Smooth muscle cell (in vitro differentiated cells): ENCODE measurements around the gene YARS1. TPM values are rescaled to one million over a fixed set of nuclear protein-coding genes. Genes with fewer than 3 reads are reported as not detected.

Experiments used
- DNase-seq: peaks from one replicate; lab custom pipeline; 2025; ENCODE audit not compliant: unreplicated experiment; lab: John Stamatoyannopoulos, UW
- H2AFZ ChIP-seq: fragments of 200-600 bp; sonication (generic); 2 replicates; pipeline ENCODE4 v1.6.0; 2016; ENCODE audit warnings: antibody characterized with exemption, low read depth, mild to moderate bottlenecking
- H3F3A ChIP-seq: fragments of 200-600 bp; sonication (generic); 2 replicates; pipeline ENCODE4 v1.6.0; 2017; ENCODE audit warnings: antibody characterized with exemption, low read depth
- H3K27ac ChIP-seq: fragments of 200-600 bp; sonication (generic); 2 replicates; pipeline ENCODE4 v1.5.1; 2016; ENCODE audit warnings: low read depth, mild to moderate bottlenecking
- H3K27me3 ChIP-seq: fragments of 200-600 bp; sonication (generic); 2 replicates; pipeline ENCODE4 v1.6.1; 2016; ENCODE audit warnings: low read depth, mild to moderate bottlenecking
- H3K36me3 ChIP-seq: fragments of 200-600 bp; sonication (generic); 2 replicates; pipeline ENCODE4 v1.5.1; 2016; ENCODE audit warnings: low read depth
- H3K4me1 ChIP-seq: fragments of 200-600 bp; sonication (generic); 2 replicates; pipeline ENCODE4 v1.5.1; 2016; ENCODE audit warnings: low read depth
- H3K4me2 ChIP-seq: fragments of 200-600 bp; sonication (generic); 2 replicates; pipeline ENCODE4 v1.6.0; 2016; ENCODE audit warnings: mild to moderate bottlenecking
- H3K4me3 ChIP-seq: fragments of 200-600 bp; sonication (generic); 2 replicates; pipeline ENCODE4 v1.5.1; 2016; ENCODE audit warnings: mild to moderate bottlenecking
- H3K79me2 ChIP-seq: fragments of 200-600 bp; sonication (generic); 2 replicates; pipeline ENCODE4 v1.6.0; 2016; ENCODE audit warnings: low read depth, mild to moderate bottlenecking
- H3K9ac ChIP-seq: fragments of 200-600 bp; sonication (generic); 2 replicates; pipeline ENCODE4 v1.6.0; 2016; ENCODE audit warnings: low read depth
- H3K9me3 ChIP-seq: fragments of 200-600 bp; sonication (generic); replicated peaks from 2 replicates; pipeline ENCODE4 v1.5.1; 2016; ENCODE audit warnings: low read depth
- H4K20me1 ChIP-seq: fragments of 200-600 bp; sonication (generic); 2 replicates; pipeline ENCODE4 v1.6.0; 2016; ENCODE audit warnings: low read depth
- WGBS: methylation state at CpG from one replicate; pipeline ENCODE4 v1.1.7; 2016; ENCODE audit warnings: low lambda C conversion rate; 5-methylcytosine and 5-hydroxymethylcytosine counted together
- polyA plus RNA-seq: library from polyadenylated mRNA; unstranded; fragments of >200 nt; fragmentation: Nextera tagmentation; extraction: Ambion mirVana; gene quantifications from 2 replicates; pipeline ENCODE4 v1.2.1, GENCODE V29; 2016
- total RNA-seq: library from RNA; depleted of rRNA; stranded (reverse); fragments of >200 nt; gene quantifications from 2 replicates; pipeline ENCODE4 v1.2.3, GENCODE V29; 2014
- TF ChIP-seq, protein P1 (sequence below): fragments of 200-600 bp; sonication (generic); IDR thresholded peaks from 2 replicates; pipeline ENCODE4 v1.5.1; 2017; ENCODE audit warnings: borderline replicate concordance, mild to moderate bottlenecking, antibody characterized with exemption; ENCODE audit not compliant: insufficient read depth, poor library complexity, severe bottlenecking

YARS1 gene
- total and polyA plus RNA-seq, 2 experiments from 2014 or later = 52.1 to 82.9 TPM

- no peaks in the 10 kb centered on the region for H3K4me1 ChIP-seq
- no peak overlapping the region for H3K4me3 ChIP-seq
- no peak overlapping the region for H2AFZ ChIP-seq
- H3K27me3 ChIP-seq = no peaks in the 10 kb centered on the region
- no peak overlapping the region for H3K9ac ChIP-seq
- H3K79me2 ChIP-seq = no peaks in the 10 kb centered on the region
- TF ChIP-seq, protein P1, sequence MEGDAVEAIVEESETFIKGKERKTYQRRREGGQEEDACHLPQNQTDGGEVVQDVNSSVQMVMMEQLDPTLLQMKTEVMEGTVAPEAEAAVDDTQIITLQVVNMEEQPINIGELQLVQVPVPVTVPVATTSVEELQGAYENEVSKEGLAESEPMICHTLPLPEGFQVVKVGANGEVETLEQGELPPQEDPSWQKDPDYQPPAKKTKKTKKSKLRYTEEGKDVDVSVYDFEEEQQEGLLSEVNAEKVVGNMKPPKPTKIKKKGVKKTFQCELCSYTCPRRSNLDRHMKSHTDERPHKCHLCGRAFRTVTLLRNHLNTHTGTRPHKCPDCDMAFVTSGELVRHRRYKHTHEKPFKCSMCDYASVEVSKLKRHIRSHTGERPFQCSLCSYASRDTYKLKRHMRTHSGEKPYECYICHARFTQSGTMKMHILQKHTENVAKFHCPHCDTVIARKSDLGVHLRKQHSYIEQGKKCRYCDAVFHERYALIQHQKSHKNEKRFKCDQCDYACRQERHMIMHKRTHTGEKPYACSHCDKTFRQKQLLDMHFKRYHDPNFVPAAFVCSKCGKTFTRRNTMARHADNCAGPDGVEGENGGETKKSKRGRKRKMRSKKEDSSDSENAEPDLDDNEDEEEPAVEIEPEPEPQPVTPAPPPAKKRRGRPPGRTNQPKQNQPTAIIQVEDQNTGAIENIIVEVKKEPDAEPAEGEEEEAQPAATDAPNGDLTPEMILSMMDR = no peak
- no peak for DNase-seq
- no peak overlapping the region for H3K4me2 ChIP-seq
- no peaks in the 10 kb centered on the region for H4K20me1 ChIP-seq
- peaks cover 3% of the 10 kb centered on the region for H3K36me3 ChIP-seq
- H3F3A ChIP-seq = no peaks in the 10 kb centered on the region
- 46% methylated on average over 2 of the region's 2 CpGs for WGBS
- no peak overlapping the region for H3K27ac ChIP-seq
- H3K9me3 ChIP-seq = no peaks in the 10 kb centered on the region
Observed at GRCh38 chr1:32848354-32849063, 31.4 kb upstream of the YARS1 start.

DNA sequence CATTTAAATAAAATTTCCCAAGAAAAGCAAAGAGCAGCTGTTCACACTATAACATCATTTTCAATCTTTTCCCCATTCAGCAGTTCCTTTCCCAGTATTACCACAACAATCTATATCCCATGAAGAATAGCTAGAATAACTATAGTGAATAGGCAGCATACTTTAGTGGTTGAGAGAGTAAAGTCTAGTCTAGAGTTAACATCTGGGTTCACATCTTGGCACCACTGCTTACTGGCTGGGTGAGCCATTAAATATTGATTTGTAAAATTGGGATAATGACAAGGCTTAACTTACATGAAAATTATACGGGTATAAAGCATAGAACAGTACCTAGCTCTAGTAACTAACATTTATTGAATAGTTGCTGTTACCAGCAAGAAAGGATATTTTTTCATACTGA, 14.7 kb upstream of the YARS1 start:
- peaks cover 31% of the 10 kb centered on the region for H3K36me3 ChIP-seq
- WGBS = 93% methylated on average over 1 of the region's 1 CpG
- H3K79me2 ChIP-seq = no peaks in the 10 kb centered on the region
- no peaks in the 10 kb centered on the region for H3F3A ChIP-seq
- no peak for DNase-seq
- H3K4me2 ChIP-seq = no peak overlapping the region
- H3K4me1 ChIP-seq = no peaks in the 10 kb centered on the region
- no peaks in the 10 kb centered on the region for H3K9me3 ChIP-seq
- no peak overlapping the region for H3K27ac ChIP-seq
- TF ChIP-seq, protein P1 = no peak
- no peak overlapping the region for H2AFZ ChIP-seq
- no peak overlapping the region for H3K4me3 ChIP-seq
- no peaks in the 10 kb centered on the region for H3K27me3 ChIP-seq
- H4K20me1 ChIP-seq = no peaks in the 10 kb centered on the region
- no peak overlapping the region for H3K9ac ChIP-seq

DNA sequence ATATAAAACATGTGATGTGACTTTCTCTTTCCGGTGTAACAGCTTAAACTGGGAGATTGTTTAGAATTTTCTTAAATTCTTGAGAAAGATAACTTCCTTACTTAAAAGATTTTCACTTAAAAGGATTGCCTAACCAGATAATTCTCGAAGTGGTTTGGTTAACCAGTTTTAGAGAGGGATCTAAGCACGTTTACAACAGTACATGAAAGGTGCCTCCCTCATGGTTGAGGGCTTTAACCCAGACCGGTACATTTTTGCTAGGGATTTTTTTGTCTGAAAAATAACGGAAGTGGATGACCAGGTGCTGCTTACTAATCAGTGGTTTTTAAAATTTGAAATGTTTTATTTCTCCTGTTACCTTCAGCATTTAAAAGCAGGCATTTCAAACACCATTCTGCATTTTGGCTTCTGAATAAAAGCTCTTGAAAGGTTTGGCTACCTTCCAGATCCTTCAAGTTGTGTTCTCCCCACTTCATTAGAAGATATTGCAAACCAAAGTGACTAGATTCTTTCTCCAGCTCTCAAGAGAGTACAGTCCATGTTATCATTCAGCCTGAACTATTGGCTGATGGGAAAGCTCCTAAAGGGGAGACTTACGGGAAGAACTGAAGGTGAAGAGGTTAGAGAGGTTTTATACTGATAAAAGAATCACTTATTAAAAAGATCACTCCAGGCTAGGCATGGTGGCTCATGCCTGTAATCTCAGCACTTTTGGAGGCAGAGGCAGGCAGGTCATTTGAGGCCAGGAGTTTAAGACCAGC, 13.1 kb upstream of the YARS1 start:
- H3F3A ChIP-seq = no peaks in the 10 kb centered on the region
- H3K36me3 ChIP-seq = peaks cover 31% of the 10 kb centered on the region
- no peaks in the 10 kb centered on the region for H3K4me1 ChIP-seq
- no peak overlapping the region for H3K9ac ChIP-seq
- H3K4me2 ChIP-seq = no peak overlapping the region
- no peaks in the 10 kb centered on the region for H4K20me1 ChIP-seq
- no peak overlapping the region for H2AFZ ChIP-seq
- WGBS = 94% methylated on average over 6 of the region's 6 CpGs
- no peak overlapping the region for H3K4me3 ChIP-seq
- H3K27ac ChIP-seq = no peak overlapping the region
- DNase-seq = no peak
- H3K27me3 ChIP-seq = no peaks in the 10 kb centered on the region
- TF ChIP-seq, protein P1 = no peak
- no peaks in the 10 kb centered on the region for H3K9me3 ChIP-seq
- no peaks in the 10 kb centered on the region for H3K79me2 ChIP-seq

DNA sequence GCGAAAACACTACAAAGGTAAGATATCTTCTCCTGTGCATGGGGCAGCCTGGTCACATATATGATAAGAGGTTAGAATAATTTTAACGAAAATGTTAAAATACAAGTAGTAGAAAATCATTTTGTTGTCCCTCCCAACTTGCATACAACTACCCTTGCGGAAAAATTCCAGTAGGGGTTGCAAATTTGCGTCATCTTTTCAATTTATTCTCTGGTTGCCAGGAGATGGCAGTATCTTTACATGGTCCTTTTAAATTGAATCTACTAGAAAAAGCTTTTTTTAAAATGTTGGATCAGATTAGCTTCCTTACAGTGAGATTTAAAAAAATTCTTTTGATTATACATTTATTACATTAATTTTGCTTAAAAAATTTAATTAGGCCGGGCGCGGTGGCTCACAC, 11.2 kb upstream of the YARS1 start:
- no peak overlapping the region for H3K9ac ChIP-seq
- no peak overlapping the region for H3K27ac ChIP-seq
- H2AFZ ChIP-seq = no peak overlapping the region
- TF ChIP-seq, protein P1 = peak; percentile 8
- WGBS = 96% methylated on average over 7 of the region's 7 CpGs
- no peaks in the 10 kb centered on the region for H3K27me3 ChIP-seq
- DNase-seq = no peak
- H3K4me2 ChIP-seq = no peak overlapping the region
- H3K36me3 ChIP-seq = peaks cover 29% of the 10 kb centered on the region
- H3K79me2 ChIP-seq = peaks cover under 1% of the 10 kb centered on the region
- H3K9me3 ChIP-seq = no peaks in the 10 kb centered on the region
- H3K4me1 ChIP-seq = no peaks in the 10 kb centered on the region
- H3K4me3 ChIP-seq = no peak overlapping the region
- no peaks in the 10 kb centered on the region for H4K20me1 ChIP-seq
- H3F3A ChIP-seq = no peaks in the 10 kb centered on the region
